H1 (cell line): ENCODE results near the gene CUBN. TPM values are rescaled to one million over a fixed set of nuclear protein-coding genes. Genes with fewer than 3 reads are reported as not detected.

Source experiments
- CTCF ChIA-PET: fragments of 300-600 bp; sonication (Branson Sonifier 250); formaldehyde crosslinking; loops from one replicate; lab custom pipeline; 2021; ENCODE audit not compliant: partially characterized antibody; lab: Charles Lee
- POLR2A ChIA-PET: fragments of 300-600 bp; sonication (Branson Sonifier 250); formaldehyde crosslinking; loops from one replicate; lab custom pipeline; 2021; ENCODE audit warnings: inconsistent platforms; ENCODE audit not compliant: partially characterized antibody; lab: Charles Lee
- DNase-seq, 2 experiments: peaks; one replicate each; pipeline versions ENCODE4 v3.0.0 to v3.0.0-alpha.2; 2010 to 2022; ENCODE audit warnings: low spot score in 2 of 2, low read depth in 1 of 2, mixed read lengths in 1 of 2
- FAIRE-seq: peaks from 2 replicates; lab custom pipeline; 2011; peaks lifted over from hg19 to GRCh38; lab: Jason Lieb, UNC
- H2AFZ ChIP-seq: 2 replicates; pipeline ENCODE4 v1.8.1; 2012; ENCODE audit warnings: low read length, inconsistent platforms
- H2AK5ac ChIP-seq: 2 replicates; pipeline ENCODE4 v1.6.1; 2013; ENCODE audit warnings: low read depth, low read length
- H2BK120ac ChIP-seq: replicated peaks from 2 replicates; pipeline ENCODE3; 2013; ENCODE audit warnings: low read depth, low read length, inconsistent platforms
- H2BK12ac ChIP-seq: 2 replicates; pipeline ENCODE4 v1.6.1; 2013; ENCODE audit warnings: low read depth, low read length
- H2BK15ac ChIP-seq: 2 replicates; pipeline ENCODE4 v1.6.1; 2013; ENCODE audit warnings: low read length
- H2BK20ac ChIP-seq: 2 replicates; pipeline ENCODE4 v1.6.1; 2013; ENCODE audit warnings: low read length
- H2BK5ac ChIP-seq: 2 replicates; pipeline ENCODE4 v1.6.1; 2013; ENCODE audit warnings: low read depth, low read length
- H3K14ac ChIP-seq: 2 replicates; pipeline ENCODE4 v1.6.1; 2013; ENCODE audit warnings: inconsistent platforms; ENCODE audit not compliant: insufficient read length
- H3K18ac ChIP-seq: 2 replicates; pipeline ENCODE4 v1.6.1; 2013; ENCODE audit warnings: low read length; ENCODE audit errors: extremely low read depth
- H3K23ac ChIP-seq: 2 replicates; pipeline ENCODE4 v1.6.1; 2013; ENCODE audit warnings: inconsistent platforms; ENCODE audit not compliant: insufficient read length
- H3K23me2 ChIP-seq: 2 replicates; pipeline ENCODE4 v1.6.1; 2013; ENCODE audit warnings: low read depth, low read length
- H3K27ac ChIP-seq: 2 replicates; pipeline ENCODE4 v1.6.1; 2011; ENCODE audit warnings: low read depth, low read length, inconsistent platforms
- H3K27me3 ChIP-seq, 4 experiments: replicated peaks in 1 of 4; 1 replicate in 1 of 4; 2 replicates in 3 of 4; pipeline versions ENCODE4 v1.6.1 to v1.8.1; 2011 to 2013; ENCODE audit warnings: low read length in 3 of 4, mild to moderate bottlenecking in 3 of 4, inconsistent platforms in 2 of 4, mixed read lengths in 2 of 4, moderate library complexity in 1 of 4; ENCODE audit not compliant: control insufficient read depth in 3 of 4, insufficient read depth in 3 of 4; ENCODE audit errors: extremely low read depth in 1 of 4
- H3K36me3 ChIP-seq, 4 experiments: 2 replicates each; pipeline versions ENCODE4 v1.6.1 to v1.8.1; 2011 to 2013; ENCODE audit warnings: mild to moderate bottlenecking in 4 of 4, low read length in 3 of 4, moderate library complexity in 2 of 4, control low read depth in 1 of 4, inconsistent platforms in 1 of 4; ENCODE audit not compliant: insufficient read depth in 4 of 4, control insufficient read depth in 2 of 4
- H3K4ac ChIP-seq: replicated peaks from 2 replicates; pipeline ENCODE3; 2013; ENCODE audit warnings: low read length, low read depth, mixed read lengths, inconsistent platforms; ENCODE audit not compliant: insufficient read length
- H3K4me1 ChIP-seq, 4 experiments: replicated peaks in 1 of 4; 1 replicate in 1 of 4; 2 replicates in 3 of 4; pipeline versions ENCODE4 v1.6.1 to v1.8.1; 2011 to 2013; ENCODE audit warnings: low read length in 3 of 4, inconsistent platforms in 2 of 4, mixed read lengths in 1 of 4; ENCODE audit not compliant: insufficient read depth in 4 of 4, control insufficient read depth in 3 of 4
- H3K4me2 ChIP-seq, 2 experiments: 2 replicates each; pipeline versions ENCODE4 v1.6.1 to v1.8.1; 2011 to 2013; ENCODE audit warnings: low read depth in 2 of 2, low read length in 2 of 2, control low read depth in 1 of 2, inconsistent platforms in 1 of 2, mild to moderate bottlenecking in 1 of 2; ENCODE audit not compliant: insufficient read depth in 1 of 2
- H3K4me3 ChIP-seq, 4 experiments: fragments of 200-600, 300-600 bp in 1 of 4; sonication (generic), shearing (Covaris generic), sonication (Bioruptor Twin) in 1 of 4; 2 replicates each; pipeline versions ENCODE4 v1.5.1 to v1.8.1; 2011 to 2016; ENCODE audit warnings: low read length in 4 of 4, low read depth in 3 of 4, control low read depth in 2 of 4, inconsistent platforms in 2 of 4, mild to moderate bottlenecking in 2 of 4, mixed read lengths in 1 of 4, moderate library complexity in 1 of 4; ENCODE audit not compliant: insufficient read depth in 2 of 4; ENCODE audit errors: extremely low read depth in 1 of 4
- H3K56ac ChIP-seq: replicated peaks from 2 replicates; pipeline ENCODE3; 2013; ENCODE audit warnings: low read depth, mild to moderate bottlenecking, mixed read lengths, low read length, inconsistent platforms; ENCODE audit not compliant: insufficient read length
- H3K79me1 ChIP-seq: 2 replicates; pipeline ENCODE4 v1.6.1; 2013; ENCODE audit warnings: low read depth, low read length, control low read depth
- H3K79me2 ChIP-seq, 2 experiments: 2 replicates each; pipeline versions ENCODE4 v1.6.1 to v1.8.1; 2012 to 2013; ENCODE audit warnings: low read length in 2 of 2, mild to moderate bottlenecking in 2 of 2, inconsistent platforms in 1 of 2; ENCODE audit not compliant: insufficient read depth in 2 of 2, control insufficient read depth in 1 of 2
- H3K9ac ChIP-seq, 4 experiments: replicated peaks in 1 of 4; 1 replicate in 1 of 4; 2 replicates in 3 of 4; pipeline versions ENCODE4 v1.6.1 to v1.8.1; 2011 to 2013; ENCODE audit warnings: low read depth in 3 of 4, low read length in 3 of 4, control low read depth in 2 of 4, mild to moderate bottlenecking in 2 of 4, moderate library complexity in 2 of 4, inconsistent platforms in 1 of 4; ENCODE audit errors: extremely low read depth in 1 of 4
- H3K9me3 ChIP-seq, 2 experiments: 2 replicates each; pipeline versions ENCODE4 v1.6.1 to v1.8.1; 2012 to 2013; ENCODE audit warnings: mild to moderate bottlenecking in 2 of 2, moderate library complexity in 2 of 2, control low read depth in 1 of 2, inconsistent platforms in 1 of 2, low read depth in 1 of 2, low read length in 1 of 2, mixed read lengths in 1 of 2; ENCODE audit not compliant: insufficient read depth in 2 of 2
- H4K20me1 ChIP-seq, 2 experiments: replicated peaks in 1 of 2; 2 replicates each; pipeline versions ENCODE3 to v1.8.1; 2011 to 2013; ENCODE audit warnings: inconsistent platforms in 2 of 2, low read length in 2 of 2, mild to moderate bottlenecking in 1 of 2; ENCODE audit not compliant: insufficient read depth in 2 of 2, control insufficient read depth in 1 of 2
- H4K5ac ChIP-seq: 2 replicates; pipeline ENCODE4 v1.6.1; 2013; ENCODE audit warnings: low read length, low read depth, mixed read lengths, inconsistent platforms; ENCODE audit not compliant: insufficient read length
- H4K8ac ChIP-seq: 2 replicates; pipeline ENCODE4 v1.8.0; 2013; ENCODE audit warnings: mild to moderate bottlenecking, moderate library complexity, low read length, inconsistent platforms; ENCODE audit not compliant: insufficient read depth; ENCODE audit errors: extremely low read depth
- H4K91ac ChIP-seq: replicated peaks from 2 replicates; pipeline ENCODE3; 2013; ENCODE audit warnings: low read length, mixed read lengths, inconsistent platforms; ENCODE audit not compliant: insufficient read length
- CTBP2 ChIP-seq: IDR thresholded peaks from 2 replicates; pipeline ENCODE4 v1.7.0; 2011; ENCODE audit warnings: borderline replicate concordance, mild to moderate bottlenecking, moderate library complexity, mixed read lengths, low read length; ENCODE audit not compliant: insufficient read depth, insufficient read length
- GABPA ChIP-seq: IDR thresholded peaks from 2 replicates; pipeline ENCODE4 v1.6.1; 2011; ENCODE audit warnings: mild to moderate bottlenecking, low read length, moderate library complexity, borderline replicate concordance; ENCODE audit not compliant: insufficient read depth
- RFX5 ChIP-seq: IDR thresholded peaks from 2 replicates; pipeline ENCODE4 v1.6.1; 2011; ENCODE audit warnings: low read depth, low read length, improper control_type of control experiment, borderline replicate concordance
- WGBS, 2 experiments: shearing (Covaris generic) in 1 of 2; methylation state at CpG; one replicate each; pipeline versions ENCODE4 v1.1.6 to v1.1.7; 2013 to 2015; ENCODE audit warnings: low lambda C conversion rate in 2 of 2, mixed read lengths in 2 of 2, inconsistent platforms in 1 of 2, low coverage in 1 of 2, missing lambda C conversion rate in 1 of 2; ENCODE audit not compliant: insufficient replicate concordance in 2 of 2, insufficient coverage in 1 of 2, insufficient read length in 1 of 2; ENCODE audit errors: extremely low coverage in 1 of 2, missing lambda C conversion rate in 1 of 2; 5-methylcytosine and 5-hydroxymethylcytosine counted together
- polyA plus RNA-seq, 7 experiments: library from polyadenylated mRNA; depleted of rRNA in 3 of 7; stranded (reverse) in 5 of 7; unstranded in 2 of 7; fragments of >200 nt in 5 of 7; fragments of 200-250 nt in 2 of 7; gene quantifications; 1 replicate in 5 of 7; 2 replicates in 1 of 7; 4 replicates in 1 of 7; pipeline versions ENCODE4 v1.2.1 to v1.2.3, GENCODE V29; 2011 to 2013; ENCODE audit warnings: missing spikeins in 2 of 7, mixed read lengths in 2 of 7
- total RNA-seq: library from RNA; stranded (reverse); fragmentation: NEBNext Ultra II Directional; extraction: Animal tissue kit (Norgen Biotek cat#: 25700); gene quantifications from 2 replicates; pipeline ENCODE4 v1.2.1, GENCODE V29; 2021

The CUBN gene
- total and polyA plus RNA-seq, 2 of the 8 experiments (the other 6 are each of a cell fraction or from before 2014, with no cell fraction given), result 0.04 to 0.08 TPM

- Histone ChIP-seq H2BK20ac (no peak overlapping the region), H3K79me1 (no peaks in the 10 kb centered on the region), H3K14ac (no peak overlapping the region), H3K4ac (no peak overlapping the region), H4K5ac (no peak overlapping the region), H3K27ac (no peak overlapping the region), H3K18ac (no peak overlapping the region), H2BK120ac (no peak overlapping the region), H3K27me3 (no peaks in the 10 kb centered on the region), H3K23ac (no peak overlapping the region), H3K9me3 (peaks cover 3 to 4% of the 10 kb centered on the region in 2 experiments; a peak in 3 of 4 replicates), H2BK5ac (no peak overlapping the region), H4K20me1 (no peaks in the 10 kb centered on the region), H3K36me3 (no peaks in the 10 kb centered on the region), H3K4me2 (no peak overlapping the region), H2BK12ac (no peak overlapping the region), H3K56ac (no peak overlapping the region), H4K91ac (no peak overlapping the region), H3K79me2 (no peaks in the 10 kb centered on the region), H3K9ac (no peak overlapping the region), H2AFZ (no peak overlapping the region), H4K8ac (no peak overlapping the region), H3K4me3 (no peak overlapping the region), H2AK5ac (no peak overlapping the region), H2BK15ac (no peak overlapping the region), H3K4me1 (no peaks in the 10 kb centered on the region), H3K23me2 (no peaks in the 10 kb centered on the region)
- 92% methylated on average over 8 of the region's 8 CpGs; no CpG with 5 or more reads in 1 of the 2 experiments for WGBS, 2 experiments
- CTCF ChIA-PET, result interaction anchor here (1.2 to 1.4 kb wide), 2 partner anchors 12 to 165 kb away, joined by 3 to 7 read pairs; no protein-coding TSS in a partner anchor
- POLR2A ChIA-PET, result no interaction called here
- TF ChIP-seq CTBP2 (no peak), RFX5 (no peak), GABPA (no peak)
- DNase-seq (no peak), FAIRE-seq (no peak)
These were observed 122.2 kb downstream of the CUBN start for GRCh38 chr10:17007418-17007770.
